Measurements from ENCODE around the gene DUS4L. TPM values are rescaled to one million over a fixed set of nuclear protein-coding genes. Genes with fewer than 3 reads are reported as not detected.
A peak's percentile ranks its signal among the peaks of the same experiment; 100 is the strongest.

Gene DUS4L
- total and polyA plus RNA-seq, 2 of the 13 experiments (the other 11 are each of a cell fraction or from before 2014, with no cell fraction given) = 5.6 to 9.8 TPM

- peak; percentile 80; the same call in 1 of the 2 replicates for TF ChIP-seq DZIP1 (CRISPR knock-in tag; IDR thresholded peaks at IDR 0.05)
- peak; percentile 53; the same call in 1 of the 2 replicates for TF ChIP-seq MEIS2 (CRISPR knock-in tag; IDR thresholded peaks at IDR 0.05)
- TF ChIP-seq DDIT3 (CRISPR knock-in tag; IDR thresholded peaks at IDR 0.05) = no peak
- TF ChIP-seq KLF15 (CRISPR knock-in tag; IDR thresholded peaks at IDR 0.05; ENCODE audit: borderline replicate concordance) = peak; percentile 63; the same call in 1 of the 2 replicates
- no peak for TF ChIP-seq KIAA2018 (CRISPR knock-in tag; IDR thresholded peaks at IDR 0.05; ENCODE audit: borderline replicate concordance)
- TF ChIP-seq FOXK2 (IDR thresholded peaks at IDR 0.05) = peak; percentile 65; the same call in 1 of the 2 replicates
- no peak for TF ChIP-seq ETS1 (CRISPR knock-in tag; IDR thresholded peaks at IDR 0.05)
- no peak for TF ChIP-seq ZNF224 (CRISPR knock-in tag; IDR thresholded peaks at IDR 0.05)
- 0 out of 2 replicates have a peak, but pooled peaks have one; percentile 23 for TF ChIP-seq ESRRA (CRISPR knock-in tag; IDR thresholded peaks at IDR 0.05; ENCODE audit: low read depth)
- TF ChIP-seq ZNF616 (CRISPR knock-in tag; IDR thresholded peaks at IDR 0.05; ENCODE audit: low read depth) = no peak; the same call in 1 of the 2 replicates
- TF ChIP-seq ZNF556 (CRISPR knock-in tag; IDR thresholded peaks at IDR 0.05; ENCODE audit: borderline replicate concordance) = peak; percentile 61; the same call in 1 of the 2 replicates
- peak; percentile 89; the same call in 1 of the 2 replicates for TF ChIP-seq NFKB2 (CRISPR knock-in tag; IDR thresholded peaks at IDR 0.05; ENCODE audit: borderline replicate concordance)
- peak; percentile 30; the same call in 1 of the 2 replicates for TF ChIP-seq ZNF652 (CRISPR knock-in tag; IDR thresholded peaks at IDR 0.05; ENCODE audit: borderline replicate concordance, low read depth)
- TF ChIP-seq THRA (CRISPR knock-in tag; IDR thresholded peaks at IDR 0.05; ENCODE audit: borderline replicate concordance) = peak; percentile 69
Measured at GRCh38 chr7:107563775-107564552, at the start of gene DUS4L, which contains the start of gene COG5 (continued).
